Germinal center (tissue), 1 donor: ENCODE measurements around the gene GSTA4.
"Not testable (repeated sequence)": the region's sequence is repeated elsewhere in the genome, so short reads cannot be mapped to it uniquely, and the experiment has no call there.

Experiments used
- DNase-seq: peaks from one replicate; pipeline ENCODE4 v3.0.0; 2012; ENCODE audit warnings: mixed read lengths, low spot score

GSTA4 gene

DNA sequence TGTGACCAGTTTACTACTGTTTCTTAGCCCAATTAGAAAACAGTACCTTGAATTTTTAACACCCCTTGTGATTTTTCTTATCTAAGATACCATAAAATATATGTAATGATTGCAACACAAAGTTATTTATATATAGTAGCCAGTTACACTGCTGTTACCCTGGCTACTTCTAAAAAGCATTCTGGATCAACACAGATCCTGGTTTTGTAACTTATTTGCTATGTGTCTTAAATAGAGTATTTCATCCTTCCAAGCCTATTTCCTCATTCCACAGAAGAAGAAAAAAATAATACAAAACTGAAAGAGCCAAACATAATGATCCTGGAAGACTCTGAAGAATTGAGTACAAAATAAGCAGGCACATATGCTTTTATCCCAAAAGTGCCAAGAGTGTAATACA, 19.0 kb upstream of the GSTA4 start:
- DNase-seq, result no peak

DNA sequence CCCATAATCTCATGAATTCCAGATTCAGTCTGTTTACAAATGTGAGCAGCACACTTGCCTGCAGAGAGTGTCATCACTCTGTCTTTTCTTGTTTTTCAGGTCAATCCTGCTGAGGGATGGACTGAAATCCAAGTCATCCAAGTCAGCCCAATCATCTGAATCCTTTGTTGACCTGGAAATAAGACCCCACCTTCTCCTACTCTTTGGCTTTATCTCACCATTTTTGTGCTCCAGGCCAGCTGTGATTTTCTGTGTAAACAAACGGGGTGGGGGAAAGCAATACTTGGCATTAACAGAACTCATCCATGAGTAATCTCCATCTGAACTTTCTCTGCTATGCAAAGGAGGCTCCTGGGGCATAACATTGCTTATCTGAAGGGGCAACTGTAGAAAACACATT, 16.9 kb upstream of the GSTA4 start:
- no peak for DNase-seq

- DNase-seq, result no peak
Observed at GRCh38 chr6:53010504-53010903, 15.4 kb upstream of the GSTA4 start.

DNA sequence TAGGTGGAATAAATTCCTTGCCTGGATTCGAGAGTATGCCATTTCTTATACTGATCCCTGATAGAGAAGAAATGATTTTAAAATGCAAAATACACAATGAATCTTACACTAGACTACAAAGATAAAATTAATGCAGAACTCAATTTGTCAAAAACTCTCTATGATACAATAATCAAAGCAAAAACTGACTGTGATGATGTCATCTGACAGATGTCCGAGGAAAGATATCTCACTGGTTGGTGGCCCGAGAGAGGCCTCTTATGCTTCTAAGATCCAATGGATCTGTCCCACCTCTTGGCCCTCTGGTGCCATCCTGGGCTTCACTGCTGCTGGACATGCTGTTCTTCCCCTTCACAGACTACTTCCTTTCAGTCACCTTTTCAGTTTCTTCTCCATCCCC, 14.4 kb upstream of the GSTA4 start:
- DNase-seq, result no peak

GRCh38 chr6:53009056-53009455, 14.0 kb upstream of the GSTA4 start:
- no peak for DNase-seq

GRCh38 chr6:53008192-53008687, 13.2 kb upstream of the GSTA4 start:
- DNase-seq, result not testable (repeated sequence)

DNA sequence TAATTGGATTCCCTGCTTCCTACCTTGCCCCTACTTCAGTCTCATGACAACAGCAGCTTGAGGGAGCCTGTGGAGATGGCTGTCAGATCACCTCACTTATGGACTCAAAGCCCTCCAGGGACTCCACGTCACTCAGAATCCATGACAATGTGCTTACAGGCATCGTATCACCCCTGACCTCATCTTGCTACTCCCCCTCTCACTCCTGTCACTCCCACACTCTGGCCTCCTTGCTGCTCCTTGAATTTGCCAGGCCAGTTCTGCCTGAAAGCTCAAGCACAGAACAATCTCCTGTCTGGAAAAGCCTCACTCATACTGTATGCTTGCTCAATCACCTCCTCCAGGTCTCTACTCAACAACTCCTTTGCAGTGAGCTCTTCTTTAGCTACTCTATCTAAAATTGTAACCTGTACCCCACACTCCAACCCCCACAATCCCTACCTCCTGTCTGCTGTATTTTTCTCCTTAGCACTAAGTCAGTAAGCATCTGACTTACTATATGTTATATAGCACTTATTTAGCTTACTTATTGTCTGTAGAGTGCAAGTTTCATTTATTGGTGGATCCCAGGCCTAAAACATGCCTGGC, 10.7 kb upstream of the GSTA4 start:
- no peak for DNase-seq

GRCh38 chr6:52999456-52999855, 4.4 kb upstream of the GSTA4 start:
- DNase-seq, result no peak

DNA sequence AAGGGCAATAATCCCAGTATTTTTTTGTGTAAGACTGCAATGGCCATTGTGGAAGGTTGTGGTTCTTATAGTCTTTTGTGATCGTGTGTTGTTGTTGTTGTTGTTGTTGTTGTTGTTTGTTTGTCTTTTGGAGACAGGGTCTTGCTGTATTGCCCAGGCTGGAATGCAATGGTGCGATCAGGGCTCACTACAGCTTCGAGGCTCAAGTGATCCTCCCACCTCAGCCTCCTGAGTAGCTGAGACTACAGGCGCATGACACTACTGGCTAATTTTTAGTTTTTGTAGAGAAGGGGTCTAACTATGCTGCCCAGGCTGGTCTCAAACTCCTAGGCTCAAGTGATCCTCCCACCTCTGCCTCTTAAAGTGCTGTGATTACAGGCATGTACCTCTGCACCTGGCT, 3.5 kb upstream of the GSTA4 start:
- no peak for DNase-seq

DNA sequence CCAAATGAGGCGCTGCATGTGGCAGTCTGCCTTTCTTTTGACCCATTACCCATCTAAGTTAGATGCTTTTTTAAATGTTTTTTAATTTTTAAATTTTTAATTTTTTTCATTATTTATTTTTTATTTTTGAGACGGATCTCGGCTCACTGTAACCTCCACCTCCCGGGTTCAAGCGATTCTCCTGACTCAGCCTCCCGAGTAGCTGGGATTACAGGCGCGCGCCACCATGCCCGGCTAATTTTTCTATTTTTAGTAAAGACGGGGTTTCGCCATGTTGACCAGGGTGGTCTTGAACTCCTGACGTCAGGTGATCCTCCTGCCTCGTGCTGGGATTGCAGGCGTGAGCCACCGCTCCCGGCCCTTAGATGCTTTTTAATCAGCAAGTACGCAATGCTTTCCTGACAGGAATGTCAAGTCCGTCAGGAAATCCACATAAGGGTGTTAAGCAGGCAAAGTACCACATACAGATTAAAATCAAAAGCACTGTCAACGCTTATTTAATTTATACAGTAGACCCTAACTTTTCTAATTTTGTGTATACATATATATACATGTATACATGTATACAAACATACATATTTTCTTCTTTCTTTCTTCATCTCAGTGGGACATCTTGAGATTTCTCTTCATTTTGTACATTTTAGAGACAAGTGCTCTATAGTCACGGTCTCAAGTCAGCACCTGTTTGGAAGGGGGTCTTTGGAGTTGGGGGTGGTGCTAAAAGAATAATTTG, 995 bp upstream of the GSTA4 start:
- DNase-seq, result peak; percentile 35

- peak; percentile 44 for DNase-seq
Observed at GRCh38 chr6:52994839-52995088, 320 bp downstream of the GSTA4 start.

- DNase-seq, result no peak
Observed at GRCh38 chr6:52994031-52994838, 849 bp downstream of the GSTA4 start.

GRCh38 chr6:52992980-52993920, 1.8 kb downstream of the GSTA4 start:
- DNase-seq, result no peak

GRCh38 chr6:52990342-52990741, 4.7 kb downstream of the GSTA4 start:
- DNase-seq, result no peak

DNA sequence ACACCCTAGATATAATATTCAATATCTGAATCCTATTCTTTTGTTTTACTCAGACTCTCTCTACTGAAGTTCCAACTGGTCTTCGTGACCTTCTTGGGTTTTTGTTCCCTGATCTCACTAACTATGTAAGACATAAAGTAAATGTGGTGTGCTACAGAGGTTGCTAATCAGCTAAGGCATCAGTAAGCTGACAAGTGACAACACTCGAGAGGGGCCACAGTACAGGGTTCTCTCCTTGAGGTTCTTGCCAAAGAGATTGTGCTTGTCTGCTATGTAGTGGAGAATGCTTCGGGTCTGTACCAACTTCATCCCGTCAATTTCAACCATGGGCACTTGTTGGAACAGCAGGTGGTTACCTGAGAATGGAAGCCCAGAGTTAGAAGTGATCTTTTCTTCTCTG, 9.9 kb downstream of the GSTA4 start:
- no peak for DNase-seq

DNA sequence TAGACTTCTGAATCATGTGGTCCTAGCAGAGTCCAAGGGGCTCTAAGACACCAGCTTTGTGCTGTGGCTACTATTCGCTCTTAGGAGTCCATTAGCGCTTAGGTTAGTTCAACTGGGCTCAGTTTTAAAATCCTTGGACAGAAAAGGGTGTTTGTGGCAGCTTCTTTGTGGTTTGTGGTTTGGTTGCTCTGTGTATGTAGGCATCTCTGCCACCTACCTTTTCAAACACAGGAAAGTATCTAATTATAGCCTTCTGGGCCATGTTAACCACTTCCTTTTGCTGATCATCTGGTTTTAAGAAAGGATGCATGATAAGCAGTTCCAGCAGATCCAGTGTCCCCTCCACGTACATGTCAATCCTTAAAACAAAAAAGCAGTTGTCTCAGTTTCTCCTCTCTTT, 10.8 kb downstream of the GSTA4 start:
- peak; percentile 30 for DNase-seq

- DNase-seq, result no peak
Observed at GRCh38 chr6:52983159-52983848, 11.8 kb downstream of the GSTA4 start.

GRCh38 chr6:52982680-52983079, 12.4 kb downstream of the GSTA4 start:
- no peak for DNase-seq

DNA sequence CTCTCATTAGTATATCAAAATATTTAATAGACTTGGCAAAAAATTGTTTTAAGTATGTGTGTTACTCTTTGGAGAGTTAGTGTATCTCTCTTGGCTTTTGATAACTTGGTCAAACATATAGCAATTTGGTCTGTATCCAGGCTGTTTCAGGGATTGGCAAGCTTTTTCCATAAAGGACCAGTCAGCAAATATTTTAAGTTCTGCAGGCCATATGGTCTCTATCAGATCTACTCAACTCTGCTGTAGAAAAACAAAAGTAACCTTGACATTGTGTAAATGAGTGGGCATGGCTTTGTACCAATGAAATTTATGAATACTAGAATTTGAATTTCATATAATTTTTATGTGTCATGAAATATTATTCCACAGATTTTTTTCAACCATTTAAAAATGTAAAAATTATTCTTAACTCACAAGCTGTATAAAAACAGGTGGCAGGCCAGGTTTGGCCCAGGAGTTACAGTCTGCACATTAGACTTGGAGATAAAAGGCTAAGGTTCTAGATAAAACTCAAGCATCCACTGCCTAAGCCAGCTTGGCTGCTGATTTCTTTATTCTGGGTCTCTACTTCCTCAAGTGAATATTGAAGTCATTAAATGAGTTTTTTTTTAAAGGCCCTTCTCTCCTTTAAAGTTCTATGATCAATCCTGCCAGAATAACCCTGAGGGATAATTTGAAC, 13.7 kb downstream of the GSTA4 start:
- DNase-seq, result no peak

- peak; percentile 70 for DNase-seq
Observed at GRCh38 chr6:52976591-52977035, 18.5 kb downstream of the GSTA4 start.

- DNase-seq, result no peak
Observed at GRCh38 chr6:52976149-52976548, 18.9 kb downstream of the GSTA4 start.
